ENCODE measurements around the gene DCLK2.

Gene DCLK2

DNA sequence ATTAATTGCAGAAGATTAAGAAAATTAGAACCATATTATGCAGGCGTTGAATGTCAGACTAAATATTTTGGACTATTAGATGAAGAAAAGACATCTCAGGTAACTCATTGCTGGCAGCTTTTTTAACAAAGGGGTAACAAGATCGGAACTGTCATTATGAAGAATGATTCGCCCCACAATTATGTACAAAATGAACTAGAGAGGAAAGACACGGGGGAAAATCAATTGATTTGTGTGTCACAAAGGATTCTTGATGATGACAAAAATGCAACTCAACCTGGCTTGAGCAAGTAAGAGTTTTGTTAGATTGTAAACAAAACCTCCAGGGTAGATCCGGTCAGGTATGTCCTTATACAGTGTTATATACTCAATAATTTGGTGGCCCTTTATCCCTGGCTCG lies 12.5 kb upstream of the DCLK2 start:
- Histone ChIP-seq H3K9me3 (replicated peaks in 1 of 11) (no peaks in the 10 kb centered on the region; a peak in 1 of 22 replicates), H3K4me3 (no peak overlapping the region), H3K9ac (no peak overlapping the region), H3K27ac (no peak overlapping the region), H3K4me2 (no peak overlapping the region), H4K20me1 (no peaks in the 10 kb centered on the region), H3K27me3 (no peaks in the 10 kb centered on the region), H3K36me3 (no peaks in the 10 kb centered on the region), H3K4me1 (peaks cover 0 to 55% (median 20%) of the 10 kb centered on the region in 10 experiments; a peak in 14 of 20 replicates)
- TF ChIP-seq Cebpa-rat (IDR thresholded peaks at IDR 0.05), result no peak

DNA sequence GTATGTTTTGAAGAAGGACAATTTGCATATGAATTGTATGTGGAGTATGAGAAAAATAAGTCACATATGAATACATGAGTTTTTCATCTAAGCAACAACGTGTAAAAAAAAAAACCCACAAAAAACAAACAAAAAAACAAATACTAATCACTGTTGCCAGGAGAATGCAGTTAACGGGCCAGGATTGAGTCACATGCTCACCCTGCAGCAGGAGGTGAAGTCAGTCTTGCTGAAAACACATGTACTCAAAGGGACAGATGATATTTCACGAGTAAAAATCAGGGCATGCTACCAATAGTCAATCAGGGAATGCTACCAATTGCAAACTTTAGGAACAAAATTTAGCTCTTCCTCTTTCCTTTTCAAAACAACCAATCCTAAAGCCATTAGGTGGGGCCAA lies 10.4 kb upstream of the DCLK2 start:
- Histone ChIP-seq H3K27me3 (no peaks in the 10 kb centered on the region), H3K4me3 (no peak overlapping the region), H3K4me1 (peaks cover 0 to 33% (median 11%) of the 10 kb centered on the region in 10 experiments; a peak in 14 of 20 replicates), H3K9ac (no peak overlapping the region), H3K4me2 (peak overlapping the region in 3 of 11 experiments; percentile 2 to 63 (median 43); a peak in 2 of 22 replicates), H3K27ac (no peak overlapping the region), H3K36me3 (no peaks in the 10 kb centered on the region), H3K9me3 (replicated peaks in 1 of 11) (no peaks in the 10 kb centered on the region; a peak in 1 of 22 replicates), H4K20me1 (no peaks in the 10 kb centered on the region)
- TF ChIP-seq Cebpa-rat (IDR thresholded peaks at IDR 0.05), result no peak

DNA sequence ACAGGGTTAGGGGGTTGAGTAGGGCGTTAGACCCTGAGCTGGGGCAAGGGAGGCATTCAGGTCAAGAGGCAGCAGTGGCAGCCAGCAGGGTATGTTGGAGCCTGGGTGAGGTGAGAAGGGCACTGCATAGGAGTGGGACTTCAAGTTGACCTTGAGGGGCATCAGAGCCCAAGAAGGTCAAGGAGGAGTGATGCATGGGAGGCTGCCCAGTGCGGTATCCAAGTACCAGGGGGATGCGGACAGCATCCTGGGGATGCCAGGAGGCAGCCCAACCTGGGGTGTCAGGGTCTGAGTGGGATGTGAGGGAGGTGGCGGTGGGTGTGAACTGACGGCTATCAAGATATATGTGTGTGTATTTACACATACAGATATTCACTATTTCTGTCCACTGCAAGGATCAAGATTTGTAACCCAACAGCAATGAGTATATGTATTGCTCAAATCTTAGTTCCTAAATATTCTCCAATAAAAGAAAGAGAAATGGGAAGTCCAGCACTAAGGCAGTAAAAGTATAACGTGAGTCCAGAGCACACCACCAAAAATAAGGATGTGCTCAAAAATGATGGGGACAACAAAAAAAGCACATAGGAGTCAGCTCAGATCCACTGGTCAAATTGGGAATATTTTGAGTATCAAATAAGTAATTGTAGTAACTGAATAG lies 9.8 kb upstream of the DCLK2 start:
- H3K4me3 ChIP-seq, result no peak overlapping the region
- H3K9me3 ChIP-seq (replicated peaks in 1 of 11), result no peaks in the 10 kb centered on the region; a peak in 1 of 22 replicates
- no peaks in the 10 kb centered on the region for H3K36me3 ChIP-seq
- H3K27me3 ChIP-seq, result no peaks in the 10 kb centered on the region
- no peak overlapping the region for H3K9ac ChIP-seq
- H3K4me2 ChIP-seq, result peak overlapping the region in 3 of 11 experiments; percentile 2 to 63 (median 43); a peak in 4 of 22 replicates
- H4K20me1 ChIP-seq, result no peaks in the 10 kb centered on the region
- no peak overlapping the region for H3K27ac ChIP-seq
- H3K4me1 ChIP-seq, result peaks cover 0 to 28% (median 5%) of the 10 kb centered on the region in 10 experiments; a peak in 14 of 20 replicates
- TF ChIP-seq Cebpa-rat (IDR thresholded peaks at IDR 0.05), result no peak

DNA sequence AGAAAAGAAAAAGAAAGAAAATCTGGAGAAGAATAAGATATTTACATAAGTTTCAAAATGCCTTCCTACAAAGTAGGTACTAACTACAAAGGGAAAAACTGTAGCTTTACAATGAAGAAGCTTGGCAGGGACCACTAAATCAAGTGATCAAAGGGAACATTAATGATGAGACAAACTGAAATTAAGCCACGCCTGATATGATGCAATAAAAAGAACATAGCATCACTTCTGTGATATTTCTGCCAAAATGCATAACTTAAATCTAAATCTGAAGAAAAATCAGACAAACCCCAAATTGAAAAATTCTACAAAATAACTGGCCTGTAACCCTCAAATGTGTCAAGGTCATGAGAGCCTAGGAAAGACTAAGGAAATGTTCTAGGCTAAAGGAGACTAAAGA lies 8.9 kb upstream of the DCLK2 start:
- H3K4me2 ChIP-seq, result no peak overlapping the region
- no peaks in the 10 kb centered on the region for H3K36me3 ChIP-seq
- H3K9ac ChIP-seq, result no peak overlapping the region
- no peak overlapping the region for H3K27ac ChIP-seq
- no peak overlapping the region for H3K4me3 ChIP-seq
- no peaks in the 10 kb centered on the region; a peak in 1 of 22 replicates for H3K9me3 ChIP-seq (replicated peaks in 1 of 11)
- H4K20me1 ChIP-seq, result no peaks in the 10 kb centered on the region
- H3K27me3 ChIP-seq, result no peaks in the 10 kb centered on the region
- H3K4me1 ChIP-seq, result peaks cover 0 to 18% (median 0%) of the 10 kb centered on the region in 10 experiments; a peak in 7 of 20 replicates
- no peak for TF ChIP-seq Cebpa-rat (IDR thresholded peaks at IDR 0.05)

DNA sequence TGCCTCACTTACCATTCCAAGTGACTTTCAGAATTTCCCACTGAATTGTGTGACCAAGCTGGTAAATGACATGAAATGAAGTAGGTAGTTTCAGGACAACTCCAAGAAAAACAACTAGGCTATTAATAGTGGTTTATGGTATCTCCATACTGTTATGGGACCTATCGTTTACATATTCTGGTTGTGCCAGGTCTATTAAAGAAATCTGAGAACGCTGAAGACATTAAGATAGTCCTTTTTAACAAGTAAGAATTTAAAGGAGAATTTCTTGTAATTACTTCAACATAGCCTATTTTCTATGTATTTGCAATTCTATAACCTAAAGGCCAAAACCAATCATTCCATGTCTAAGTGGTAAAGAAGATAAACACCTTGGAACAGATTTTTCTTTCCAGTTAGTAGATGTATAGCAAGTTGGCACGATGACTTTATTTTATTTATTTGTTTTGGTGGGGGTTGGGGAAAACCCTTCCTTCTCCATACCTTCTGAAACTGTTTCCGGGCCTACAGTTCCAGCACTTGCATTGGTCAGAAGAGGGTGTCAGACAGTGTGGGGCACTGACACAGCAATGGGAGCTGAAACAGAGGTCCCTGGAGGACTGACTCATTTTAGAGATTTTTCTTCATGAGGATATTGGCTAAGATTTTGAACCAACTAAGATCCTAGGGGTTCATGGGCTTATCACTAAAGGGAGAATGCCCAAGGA lies 7.6 kb upstream of the DCLK2 start:
- no peaks in the 10 kb centered on the region for H4K20me1 ChIP-seq
- no peak overlapping the region for H3K4me3 ChIP-seq
- H3K9me3 ChIP-seq (replicated peaks in 1 of 11), result 0 out of 22 replicates have a peak, but pooled peaks cover 0 to 3% (median 0%) of the 10 kb centered on the region in 11 experiments
- no peak overlapping the region for H3K27ac ChIP-seq
- no peaks in the 10 kb centered on the region for H3K36me3 ChIP-seq
- no peaks in the 10 kb centered on the region for H3K27me3 ChIP-seq
- no peak overlapping the region for H3K9ac ChIP-seq
- peaks cover 0 to 16% (median 0%) of the 10 kb centered on the region in 10 experiments; a peak in 5 of 20 replicates for H3K4me1 ChIP-seq
- H3K4me2 ChIP-seq, result no peak overlapping the region
- no peak for TF ChIP-seq Cebpa-rat (IDR thresholded peaks at IDR 0.05)

DNA sequence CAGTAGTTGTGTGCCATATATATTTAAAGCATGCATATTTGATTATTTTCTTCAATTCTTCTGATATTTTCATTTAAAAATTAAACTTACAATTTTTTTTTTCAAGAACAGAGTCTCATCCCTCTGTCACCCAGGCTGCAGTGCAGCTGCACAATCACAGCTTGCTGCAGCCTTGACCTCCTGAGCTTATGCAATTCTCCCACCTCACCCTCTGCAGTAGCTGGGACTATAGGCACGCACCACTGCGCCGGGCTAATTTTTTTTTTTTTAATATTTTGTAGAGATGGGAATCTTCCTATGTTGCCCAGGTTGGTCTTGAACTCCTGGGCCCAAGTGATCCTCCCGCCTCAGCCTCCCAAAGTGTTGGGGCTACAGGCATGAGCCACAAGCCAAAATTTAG lies 5.8 kb upstream of the DCLK2 start:
- no peak overlapping the region for H3K27ac ChIP-seq

DNA sequence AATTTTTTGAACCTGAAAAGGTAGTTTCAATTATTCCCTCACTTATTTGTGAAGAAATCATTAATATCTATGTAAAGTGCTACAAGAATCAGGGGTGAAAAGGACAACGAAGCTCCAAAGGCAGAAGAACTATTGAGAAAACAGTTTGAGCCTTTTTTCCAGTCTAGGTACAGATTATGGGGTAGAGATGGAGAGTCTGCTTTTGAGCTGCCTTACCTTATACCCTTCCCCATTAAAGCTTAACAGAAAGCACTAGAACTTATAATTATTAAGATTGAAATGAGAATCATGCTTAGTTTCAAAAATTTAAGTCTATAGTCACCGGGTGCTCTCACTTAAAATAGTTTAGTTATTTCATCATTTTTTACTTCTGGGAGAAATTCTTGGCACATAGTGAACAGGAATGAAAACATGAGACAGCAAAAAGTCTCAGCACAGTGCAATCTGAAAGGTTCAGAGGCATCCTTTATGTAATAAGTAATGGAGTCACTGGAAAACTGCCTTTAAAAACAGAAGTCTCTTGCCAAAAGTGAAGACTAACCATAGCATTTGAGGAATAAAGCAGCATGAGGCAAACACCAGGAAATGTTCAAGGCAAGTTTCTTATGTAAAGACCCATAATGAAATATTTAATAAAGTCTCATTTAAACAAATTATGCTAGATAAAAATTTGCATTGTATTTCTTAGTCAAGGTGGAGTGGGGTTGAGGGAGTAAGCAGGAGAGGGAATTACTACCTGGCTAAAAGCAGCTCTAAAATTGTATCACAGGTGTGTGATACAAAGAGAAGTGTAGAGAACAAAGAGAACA lies 5.1 kb upstream of the DCLK2 start:
- Histone ChIP-seq H3K9me3 (replicated peaks in 1 of 11) (0 out of 22 replicates have a peak, but pooled peaks cover 0 to 3% (median 0%) of the 10 kb centered on the region in 11 experiments), H3K27me3 (no peaks in the 10 kb centered on the region), H3K36me3 (no peaks in the 10 kb centered on the region), H3K9ac (no peak overlapping the region), H4K20me1 (no peaks in the 10 kb centered on the region), H3K4me2 (no peak overlapping the region), H3K27ac (no peak overlapping the region), H3K4me1 (peaks cover 0 to 11% (median 7%) of the 10 kb centered on the region in 10 experiments; a peak in 12 of 20 replicates), H3K4me3 (no peak overlapping the region)
- no peak for TF ChIP-seq Cebpa-rat (IDR thresholded peaks at IDR 0.05)

More for the DNA sequence above, 5.8 kb upstream of the DCLK2 start:
- 0 out of 22 replicates have a peak, but pooled peaks cover 0 to 3% (median 0%) of the 10 kb centered on the region in 11 experiments for H3K9me3 ChIP-seq (replicated peaks in 1 of 11)
- no peak for TF ChIP-seq Cebpa-rat (IDR thresholded peaks at IDR 0.05)
- H3K36me3 ChIP-seq, result no peaks in the 10 kb centered on the region
- no peak overlapping the region for H3K4me3 ChIP-seq
- H3K27me3 ChIP-seq, result no peaks in the 10 kb centered on the region
- peaks cover 0 to 16% (median 2%) of the 10 kb centered on the region in 10 experiments; a peak in 10 of 20 replicates for H3K4me1 ChIP-seq
- no peak overlapping the region for H3K4me2 ChIP-seq
- no peak overlapping the region for H3K9ac ChIP-seq
- H4K20me1 ChIP-seq, result no peaks in the 10 kb centered on the region

DNA sequence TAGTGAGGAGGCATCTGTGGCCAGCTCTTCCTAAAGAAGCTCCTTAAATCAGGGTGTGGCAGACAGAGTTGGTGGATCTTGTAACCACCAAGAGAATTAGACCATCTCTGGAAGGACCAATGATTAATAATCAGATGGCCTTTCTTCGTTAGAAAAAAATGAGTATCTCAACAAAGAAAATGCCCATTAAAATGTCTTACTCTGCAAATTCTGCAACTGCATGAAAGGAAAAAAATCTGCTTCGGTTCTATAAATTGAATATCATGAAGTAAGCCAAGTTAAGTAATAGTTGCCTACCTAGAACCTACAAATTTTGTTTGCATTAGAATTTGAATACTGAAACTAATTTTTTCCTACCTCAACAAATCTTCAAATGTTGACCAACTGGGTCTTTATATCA lies 4.2 kb upstream of the DCLK2 start:
- no peaks in the 10 kb centered on the region for H3K36me3 ChIP-seq
- H3K9ac ChIP-seq, result no peak overlapping the region
- no peak overlapping the region for H3K4me2 ChIP-seq
- TF ChIP-seq Cebpa-rat (IDR thresholded peaks at IDR 0.05), result no peak
- no peak overlapping the region for H3K27ac ChIP-seq
- H4K20me1 ChIP-seq, result peaks cover 0 to under 1% (median 0%) of the 10 kb centered on the region in 11 experiments; a peak in 1 of 22 replicates
- H3K4me3 ChIP-seq, result no peak overlapping the region
- H3K9me3 ChIP-seq (replicated peaks in 1 of 11), result 0 out of 22 replicates have a peak, but pooled peaks cover 0 to 3% (median 0%) of the 10 kb centered on the region in 11 experiments
- H3K4me1 ChIP-seq, result peaks cover 0 to 9% (median 5%) of the 10 kb centered on the region in 10 experiments; a peak in 11 of 20 replicates
- peaks cover 0 to 4% (median 0%) of the 10 kb centered on the region in 11 experiments; a peak in 3 of 22 replicates for H3K27me3 ChIP-seq
